ENCODE results near the gene CHID1. TPM values are rescaled to one million over a fixed set of nuclear protein-coding genes. Genes with fewer than 3 reads are reported as not detected.

Gene CHID1
- total and polyA plus RNA-seq, 2 donors (not counting 1 experiment from before 2014, with no cell fraction given): 31.0 to 68.1 TPM

GRCh38 chr11:860234-861104 is 50.1 kb downstream of the CHID1 start:
- Histone ChIP-seq H3K27me3 (replicated peaks in 1 of 4; ENCODE audit: control extremely low read depth in 1 of 4, control insufficient read depth in 3 of 4, insufficient read depth in 4 of 4, low read length in 3 of 4) (no peaks in the 10 kb centered on the region), H3K9ac (ENCODE audit: low read length) (no peak overlapping the region), H2AFZ (ENCODE audit: insufficient read depth, low read depth, low read length, poor library complexity, severe bottlenecking) (no peak overlapping the region), H3K4me1 (ENCODE audit: control insufficient read depth in 2 of 2, insufficient read depth in 2 of 2, low read length in 2 of 2) (no peaks in the 10 kb centered on the region), H3K79me2 (ENCODE audit: control insufficient read depth, insufficient read depth, low read length) (no peaks in the 10 kb centered on the region), H3K9me3 (ENCODE audit: control extremely low read depth in 1 of 3, control insufficient read depth in 2 of 3, insufficient read depth in 1 of 3, low read length in 2 of 3) (no peaks in the 10 kb centered on the region), H3K27ac (ENCODE audit: low read length in 2 of 2) (no peak overlapping the region), H3K4me3 (ENCODE audit: control extremely low read depth in 1 of 5, extremely low read depth in 1 of 5, insufficient read depth in 1 of 5, low read depth in 2 of 5, low read length in 4 of 5) (no peak overlapping the region), H3K36me3 (replicated peaks in 1 of 2; ENCODE audit: control extremely low read depth in 1 of 2, control insufficient read depth in 1 of 2, extremely low read depth in 1 of 2, insufficient read depth in 2 of 2, low read length in 1 of 2) (no peaks in the 10 kb centered on the region), H4K20me1 (ENCODE audit: control insufficient read depth, insufficient read depth, low read length, poor library complexity, severe bottlenecking) (no peaks in the 10 kb centered on the region), H3K4me2 (replicated peaks; ENCODE audit: low read depth, low read length, poor library complexity, severe bottlenecking) (no peak overlapping the region)
- no peaks in the 10 kb centered on the region for H3K27me3 Mint-ChIP-seq
- ATAC-seq (ENCODE audit: low read depth): no peak
- CTCF ChIA-PET: no interaction called here
- TF ChIP-seq CTCF (IDR thresholded peaks at IDR 0.05) (no peak), EZH2 (IDR thresholded peaks at IDR 0.05; ENCODE audit: borderline replicate concordance, insufficient read depth, low read depth, low read length, poor library complexity, severe bottlenecking) (no peak)
- intact Hi-C loops (cut with micrococcal nuclease): no loop called here
- DNase-seq: no peak
- no peaks in the 10 kb centered on the region for H3K9me3 Mint-ChIP-seq (ENCODE audit: insufficient read depth)
- POLR2A ChIA-PET: no interaction called here
- no peak overlapping the region for H3K27ac Mint-ChIP-seq
- H3K4me1 Mint-ChIP-seq: no peaks in the 10 kb centered on the region
- H3K4me3 Mint-ChIP-seq: no peak overlapping the region
- WGBS (ENCODE audit: insufficient coverage): 85% methylated on average over 19 of the region's 21 CpGs

DNA sequence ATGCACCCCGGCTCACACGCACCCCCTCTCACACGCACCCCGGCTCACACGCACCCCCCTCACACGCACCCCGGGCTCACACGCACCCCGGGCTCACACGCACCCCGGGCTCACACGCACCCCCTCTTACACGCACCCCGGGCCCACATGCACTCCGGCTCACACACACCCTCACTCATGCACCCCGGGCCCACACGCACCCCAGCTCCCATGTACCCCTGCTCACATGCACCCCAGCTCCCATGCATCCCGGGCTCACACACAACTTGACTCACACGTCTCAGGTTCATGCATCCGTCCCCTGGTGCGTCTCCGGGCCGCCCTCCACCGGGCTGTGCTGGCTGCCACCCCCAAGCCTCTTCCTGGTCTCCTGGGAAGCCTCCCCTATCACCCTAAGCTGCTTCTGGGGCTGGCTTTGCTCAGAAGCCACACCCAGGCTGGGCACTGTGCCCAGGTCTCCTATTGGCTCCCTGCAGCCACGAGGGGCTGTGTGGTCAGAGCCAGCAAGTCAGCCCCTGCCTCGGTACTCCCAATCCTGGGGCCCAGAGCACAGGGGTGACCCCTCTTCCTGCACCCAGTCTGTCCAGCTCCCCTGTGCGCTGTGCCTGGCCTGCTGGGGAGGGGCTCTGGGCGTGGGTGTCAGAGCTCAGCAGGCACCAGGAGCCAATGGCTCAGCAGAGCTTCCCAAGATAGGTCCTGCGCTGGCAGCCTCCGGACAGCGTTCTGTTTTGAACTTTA is 51.0 kb downstream of the CHID1 start:
- Histone ChIP-seq H3K36me3 (replicated peaks in 1 of 2; ENCODE audit: control extremely low read depth in 1 of 2, control insufficient read depth in 1 of 2, extremely low read depth in 1 of 2, insufficient read depth in 2 of 2, low read length in 1 of 2) (no peaks in the 10 kb centered on the region), H3K4me1 (ENCODE audit: control insufficient read depth in 2 of 2, insufficient read depth in 2 of 2, low read length in 2 of 2) (no peaks in the 10 kb centered on the region), H3K27ac (ENCODE audit: low read length in 2 of 2) (no peak overlapping the region), H3K4me2 (replicated peaks; ENCODE audit: low read depth, low read length, poor library complexity, severe bottlenecking) (no peak overlapping the region), H3K27me3 (replicated peaks in 1 of 4; ENCODE audit: control extremely low read depth in 1 of 4, control insufficient read depth in 3 of 4, insufficient read depth in 4 of 4, low read length in 3 of 4) (no peaks in the 10 kb centered on the region), H2AFZ (ENCODE audit: insufficient read depth, low read depth, low read length, poor library complexity, severe bottlenecking) (no peak overlapping the region), H3K9ac (ENCODE audit: low read length) (no peak overlapping the region), H4K20me1 (ENCODE audit: control insufficient read depth, insufficient read depth, low read length, poor library complexity, severe bottlenecking) (no peaks in the 10 kb centered on the region), H3K9me3 (ENCODE audit: control extremely low read depth in 1 of 3, control insufficient read depth in 2 of 3, insufficient read depth in 1 of 3, low read length in 2 of 3) (no peaks in the 10 kb centered on the region), H3K79me2 (ENCODE audit: control insufficient read depth, insufficient read depth, low read length) (no peaks in the 10 kb centered on the region), H3K4me3 (ENCODE audit: control extremely low read depth in 1 of 5, extremely low read depth in 1 of 5, insufficient read depth in 1 of 5, low read depth in 2 of 5, low read length in 4 of 5) (no peak overlapping the region)
- Mint-ChIP-seq H3K27me3 (no peaks in the 10 kb centered on the region), H3K9me3 (ENCODE audit: insufficient read depth) (no peaks in the 10 kb centered on the region), H3K4me1 (no peaks in the 10 kb centered on the region), H3K4me3 (no peak overlapping the region), H3K27ac (no peak overlapping the region)
- ATAC-seq (ENCODE audit: low read depth) (no peak), DNase-seq (no peak)
- POLR2A ChIA-PET: no interaction called here
- WGBS (ENCODE audit: insufficient coverage): 88% methylated on average over 23 of the region's 31 CpGs
- intact Hi-C loops (cut with micrococcal nuclease): no loop called here
- no peak for TF ChIP-seq EZH2 (IDR thresholded peaks at IDR 0.05; ENCODE audit: borderline replicate concordance, insufficient read depth, low read depth, low read length, poor library complexity, severe bottlenecking)
- no peak for TF ChIP-seq CTCF (IDR thresholded peaks at IDR 0.05)
- CTCF ChIA-PET: no interaction called here
